Measurements from ENCODE around the gene MMP25.
"Not testable (repeated sequence)": the region's sequence is repeated elsewhere in the genome, so short reads cannot be mapped to it uniquely, and the experiment has no call there.

The MMP25 gene

GRCh38 chr16:3072148-3072547, 25.8 kb downstream of the MMP25 start:
- DNase-seq (ENCODE audit: low read depth in 2 of 3, low spot score in 1 of 3) = not testable (repeated sequence)

GRCh38 chr16:3072576-3073263, 26.4 kb downstream of the MMP25 start:
- DNase-seq (ENCODE audit: low read depth in 2 of 3, low spot score in 1 of 3) = not testable (repeated sequence)

- no peak for DNase-seq (ENCODE audit: low read depth in 2 of 3, low spot score in 1 of 3)
These were observed 27.1 kb downstream of the MMP25 start for GRCh38 chr16:3073448-3073847.

- peak; percentile 66 to 73 (median 70) for DNase-seq (ENCODE audit: low read depth in 2 of 3, low spot score in 1 of 3)
These were observed 28.6 kb downstream of the MMP25 start for GRCh38 chr16:3074860-3075522.

- no peak for DNase-seq (ENCODE audit: low read depth in 2 of 3, low spot score in 1 of 3)
These were observed 29.2 kb downstream of the MMP25 start for GRCh38 chr16:3075523-3075915.

- DNase-seq (ENCODE audit: low read depth in 2 of 3, low spot score in 1 of 3) = not testable (repeated sequence)
These were observed 29.6 kb downstream of the MMP25 start for GRCh38 chr16:3075946-3076345.

GRCh38 chr16:3076577-3076976, 30.2 kb downstream of the MMP25 start:
- no peak for DNase-seq (ENCODE audit: low read depth in 2 of 3, low spot score in 1 of 3)

- DNase-seq (ENCODE audit: low read depth in 2 of 3, low spot score in 1 of 3) = no peak
These were observed 33.7 kb downstream of the MMP25 start for GRCh38 chr16:3080024-3080423.

GRCh38 chr16:3081957-3082356, 35.6 kb downstream of the MMP25 start:
- DNase-seq (ENCODE audit: low read depth in 2 of 3, low spot score in 1 of 3) = not testable (repeated sequence)

- DNase-seq (ENCODE audit: low read depth in 2 of 3, low spot score in 1 of 3) = not testable (repeated sequence)
These were observed 37.0 kb downstream of the MMP25 start for GRCh38 chr16:3083408-3083807.

- no peak for DNase-seq (ENCODE audit: low read depth in 2 of 3, low spot score in 1 of 3)
These were observed 38.1 kb downstream of the MMP25 start for GRCh38 chr16:3084491-3084890.

- no peak for DNase-seq (ENCODE audit: low read depth in 2 of 3, low spot score in 1 of 3)
These were observed 38.8 kb downstream of the MMP25 start for GRCh38 chr16:3084969-3085670.

- no peak for DNase-seq (ENCODE audit: low read depth in 2 of 3, low spot score in 1 of 3)
These were observed 39.7 kb downstream of the MMP25 start for GRCh38 chr16:3085868-3086595.

GRCh38 chr16:3086596-3087242, 40.4 kb downstream of the MMP25 start:
- DNase-seq (ENCODE audit: low read depth in 2 of 3, low spot score in 1 of 3) = no peak

- no peak for DNase-seq (ENCODE audit: low read depth in 2 of 3, low spot score in 1 of 3)
These were observed 41.2 kb downstream of the MMP25 start for GRCh38 chr16:3087243-3088235.

GRCh38 chr16:3088450-3088849, 42.1 kb downstream of the MMP25 start:
- DNase-seq (ENCODE audit: low read depth in 2 of 3, low spot score in 1 of 3) = no peak

- no peak for DNase-seq (ENCODE audit: low read depth in 2 of 3, low spot score in 1 of 3)
These were observed 42.8 kb downstream of the MMP25 start for GRCh38 chr16:3088925-3089716.

- no peak for DNase-seq (ENCODE audit: low read depth in 2 of 3, low spot score in 1 of 3)
These were observed 43.6 kb downstream of the MMP25 start for GRCh38 chr16:3089717-3090592.
